Skeletal muscle cell (primary cell): ENCODE results near the gene HTRA3.
A peak's percentile ranks its signal among the peaks of the same experiment; 100 is the strongest.

Experiments used
- DNase-seq: peaks from one replicate; pipeline ENCODE4 v3.0.0-alpha.2; 2010; ENCODE audit warnings: low read depth
- H3K4me3 ChIP-seq: 2 replicates; pipeline ENCODE4 v1.5.1; 2011; ENCODE audit warnings: low read depth, mild to moderate bottlenecking, control low read depth, low read length, moderate library complexity

HTRA3 gene

DNA sequence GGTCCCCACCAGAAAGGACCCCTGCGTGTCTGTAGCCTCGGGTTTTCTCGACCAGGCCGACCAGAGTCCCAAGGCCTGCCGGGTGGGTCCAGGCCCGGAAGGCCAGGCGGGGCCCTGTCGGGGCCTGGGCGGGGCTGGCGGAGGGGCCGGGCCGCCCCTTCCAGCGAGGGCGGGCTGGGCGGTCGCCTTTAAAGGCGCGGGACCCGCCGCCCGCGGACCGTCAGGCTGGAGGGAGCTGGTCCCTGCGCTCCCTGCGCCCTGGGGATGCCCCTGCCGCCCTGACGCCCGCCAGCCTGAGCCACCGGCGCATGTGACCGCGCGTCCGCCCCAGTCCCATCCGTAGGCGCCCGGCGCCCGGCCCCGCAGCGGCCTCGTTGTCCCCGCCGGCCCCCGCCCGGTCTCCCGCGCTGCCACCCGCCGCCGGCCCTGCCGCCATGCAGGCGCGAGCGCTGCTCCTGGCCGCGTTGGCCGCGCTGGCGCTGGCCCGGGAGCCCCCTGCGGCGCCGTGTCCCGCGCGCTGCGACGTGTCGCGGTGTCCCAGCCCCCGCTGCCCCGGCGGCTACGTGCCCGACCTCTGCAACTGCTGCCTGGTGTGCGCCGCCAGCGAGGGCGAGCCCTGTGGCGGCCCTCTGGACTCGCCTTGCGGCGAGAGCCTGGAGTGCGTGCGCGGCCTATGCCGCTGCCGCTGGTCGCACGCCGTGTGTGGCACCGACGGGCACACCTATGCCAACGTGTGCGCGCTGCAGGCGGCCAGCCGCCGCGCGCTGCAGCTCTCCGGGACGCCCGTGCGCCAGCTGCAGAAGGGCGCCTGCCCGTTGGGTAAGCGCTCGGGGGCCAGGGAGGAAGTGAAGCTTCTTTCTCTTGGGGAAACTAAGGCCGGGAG, at the start of gene HTRA3:
TSS of gene HTRA3 (plus strand) at position 220 of the 883 bp plus-strand sequence. CDS start at position 435, 215 bp downstream.
- no peak for DNase-seq
- peak within 1 kb of the TSS; percentile 36 for H3K4me3 ChIP-seq

DNA sequence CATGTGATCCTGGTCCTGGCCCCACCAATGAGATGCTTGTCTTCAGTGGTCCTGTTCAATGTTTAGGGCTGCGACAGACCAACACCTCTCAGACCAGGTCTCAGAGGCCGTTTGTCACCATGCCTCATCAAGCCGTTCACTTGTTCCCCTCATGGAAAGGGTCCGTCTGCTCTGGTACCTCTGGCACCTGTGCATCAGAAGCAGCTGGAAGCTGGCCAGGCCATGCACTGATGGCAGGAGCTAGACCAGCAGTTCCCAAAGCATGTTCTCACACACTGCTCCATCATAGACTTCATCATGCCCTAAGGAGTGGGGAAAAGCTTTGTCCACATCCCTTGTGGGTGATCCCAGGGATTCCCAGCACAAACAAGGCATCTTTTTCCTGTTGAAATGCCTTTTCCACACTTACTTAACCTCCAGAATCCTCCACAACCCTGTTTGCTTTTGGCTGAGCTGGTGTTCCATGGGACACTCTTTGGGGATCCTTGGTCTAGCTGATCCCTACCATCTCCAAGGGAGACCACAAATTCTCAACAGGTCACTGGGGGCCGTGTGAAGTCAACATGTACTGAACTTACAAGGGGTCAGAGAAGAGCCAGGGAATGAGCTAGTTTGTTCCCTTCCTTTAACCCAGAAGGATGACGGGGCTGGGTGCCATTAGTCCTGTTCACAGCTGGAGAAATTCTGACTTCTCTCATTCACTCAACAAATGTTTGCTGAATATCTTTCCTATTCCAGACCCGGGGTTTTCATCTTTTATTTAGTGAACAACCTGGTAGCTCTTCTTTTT, 48.7 kb upstream of the HTRA3 start:
- no peak for DNase-seq
- no peak overlapping the region for H3K4me3 ChIP-seq

DNA sequence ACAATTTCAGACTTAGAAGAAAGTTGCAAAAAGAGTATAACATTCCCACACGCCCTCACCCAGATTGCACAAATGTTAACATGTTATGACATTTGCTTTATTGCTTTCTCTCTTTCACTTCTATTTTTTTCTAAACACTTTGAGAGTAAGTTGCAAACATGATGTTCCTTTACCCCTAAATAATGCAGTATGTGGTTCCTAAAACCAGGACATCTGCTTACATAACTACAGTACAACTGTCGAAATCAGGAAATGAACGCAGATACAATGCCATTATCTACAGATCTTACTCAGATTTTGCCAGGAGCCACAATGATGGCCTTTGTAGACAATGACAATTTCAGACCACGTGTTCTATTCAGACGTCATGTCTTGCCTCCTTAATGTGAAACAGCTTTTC, 48.1 kb upstream of the HTRA3 start:
- no peak overlapping the region for H3K4me3 ChIP-seq
- DNase-seq: peak; percentile 25

DNA sequence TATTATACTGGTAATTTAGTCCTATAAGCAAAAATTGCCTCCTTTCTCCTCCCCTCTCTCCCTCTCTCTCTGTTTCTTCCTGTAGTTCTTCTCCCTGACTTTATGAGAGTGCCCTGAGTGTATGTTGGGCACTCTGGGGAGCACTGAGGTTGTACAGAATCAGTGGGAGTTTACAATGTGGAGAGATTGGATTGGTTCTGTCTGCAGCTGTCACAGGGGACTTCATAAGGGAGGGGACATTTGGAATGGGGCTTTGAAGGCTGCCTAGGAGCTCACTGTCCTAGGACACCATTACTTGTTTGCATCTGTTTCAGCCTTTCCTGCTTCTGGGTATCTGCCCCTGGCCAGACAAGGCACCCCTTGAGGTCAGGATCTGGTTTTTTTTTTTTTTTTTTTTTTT, 47.6 kb upstream of the HTRA3 start:
- H3K4me3 ChIP-seq: no peak overlapping the region
- no peak for DNase-seq

DNA sequence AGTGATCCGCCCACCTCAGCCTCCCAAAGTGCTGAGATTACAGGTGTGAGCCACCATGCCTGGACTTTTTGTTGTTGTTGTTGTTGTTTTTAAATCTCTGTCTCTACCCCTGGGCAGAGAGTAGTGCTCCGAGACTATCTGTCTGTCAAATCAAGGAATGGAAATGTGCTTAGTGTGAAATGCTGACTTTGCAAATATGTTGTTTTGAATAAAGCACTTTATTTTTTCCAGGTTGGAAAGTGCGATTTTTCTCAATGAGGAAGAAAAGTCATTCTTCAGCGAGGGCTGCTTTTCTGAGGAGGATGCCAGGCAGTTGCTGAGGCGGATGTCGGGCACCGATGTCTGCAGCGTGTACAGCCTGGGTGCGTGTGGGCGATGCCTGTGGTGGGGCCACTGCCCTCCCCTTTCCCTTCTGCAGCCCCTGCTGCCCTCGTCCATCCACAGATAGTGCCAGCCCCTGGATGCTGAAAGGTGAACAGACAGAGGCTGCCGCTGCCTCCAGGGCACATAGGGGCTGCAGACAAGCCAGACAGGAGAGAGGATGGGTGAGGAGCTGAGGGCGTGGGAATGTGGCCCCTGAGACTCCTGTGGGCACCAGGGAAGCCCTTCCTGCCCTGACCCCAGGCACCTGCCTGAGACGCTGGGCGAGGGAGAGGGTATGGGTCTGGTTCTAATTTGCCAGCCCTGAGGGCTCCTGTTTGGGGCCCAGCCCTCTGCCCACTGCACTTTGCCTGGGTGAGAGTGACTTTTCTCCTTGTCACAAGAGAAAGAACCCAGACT, 46.8 kb upstream of the HTRA3 start:
- no peak for DNase-seq
- no peak overlapping the region for H3K4me3 ChIP-seq

DNA sequence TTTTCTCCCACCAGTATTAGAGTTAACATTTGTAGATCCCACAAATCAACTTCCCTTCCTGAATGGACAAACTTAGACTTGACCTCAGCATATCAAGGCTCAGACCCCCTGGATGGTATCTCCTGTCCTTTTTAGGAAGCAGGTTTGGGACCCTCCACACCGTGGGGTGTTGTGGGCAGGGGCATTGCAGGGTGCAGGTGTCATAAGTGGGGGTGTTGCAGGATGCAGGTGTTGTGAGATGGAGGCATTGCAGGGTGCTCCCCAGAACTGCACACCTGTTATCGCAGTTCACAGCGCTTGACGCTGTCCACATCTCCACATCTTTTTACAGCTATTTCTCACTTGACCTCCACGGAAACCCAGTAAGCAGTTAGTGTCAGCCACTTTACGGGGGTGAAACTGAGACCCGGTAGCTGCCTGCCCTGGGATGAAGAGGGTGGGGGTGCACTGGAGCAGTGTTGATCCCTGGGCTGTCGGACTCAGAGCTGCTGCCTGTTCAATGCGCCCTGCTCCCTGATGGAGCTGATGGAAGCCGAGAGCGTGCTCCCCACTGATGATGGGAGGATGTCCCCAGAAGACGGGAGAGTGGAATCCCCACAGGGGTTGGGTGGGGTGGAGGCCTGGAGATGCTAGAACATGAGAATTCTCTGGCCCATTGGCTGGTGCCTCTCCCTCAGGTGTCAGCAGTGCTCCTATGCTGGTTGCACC, 45.1 kb upstream of the HTRA3 start:
- no peak for DNase-seq
- H3K4me3 ChIP-seq: no peak overlapping the region

DNA sequence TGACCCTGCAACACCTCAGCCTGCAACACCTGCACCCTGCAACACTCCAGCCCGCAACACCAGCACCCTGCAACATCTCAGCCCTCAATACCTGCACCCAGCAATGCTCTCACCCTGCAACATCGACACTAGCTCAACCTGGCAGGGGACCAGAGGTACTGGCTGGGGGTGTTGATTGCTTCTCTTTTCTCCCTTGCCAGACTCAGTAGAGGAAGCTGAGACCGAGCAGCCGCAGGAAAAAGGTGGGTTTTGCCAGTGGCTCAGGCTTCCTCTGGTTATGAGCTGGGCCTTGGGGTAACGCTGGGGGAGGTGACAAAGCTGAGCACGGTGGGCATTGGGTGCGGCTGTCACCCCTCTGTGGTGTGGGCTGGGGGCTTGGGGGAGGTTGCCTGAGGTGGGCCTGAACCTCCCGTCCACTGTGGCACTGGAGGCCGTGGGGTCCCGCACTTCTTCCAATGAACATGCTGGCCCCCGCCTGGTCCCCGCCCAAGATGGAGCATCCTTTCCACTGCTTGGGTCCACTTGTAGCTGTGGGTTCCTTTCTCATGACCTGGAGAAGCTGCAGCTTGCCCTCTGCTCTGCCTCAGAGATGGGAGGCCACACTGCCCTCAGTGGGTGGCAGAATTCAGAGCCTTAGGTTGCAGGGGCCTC, 44.5 kb upstream of the HTRA3 start:
- no peak for DNase-seq

DNA sequence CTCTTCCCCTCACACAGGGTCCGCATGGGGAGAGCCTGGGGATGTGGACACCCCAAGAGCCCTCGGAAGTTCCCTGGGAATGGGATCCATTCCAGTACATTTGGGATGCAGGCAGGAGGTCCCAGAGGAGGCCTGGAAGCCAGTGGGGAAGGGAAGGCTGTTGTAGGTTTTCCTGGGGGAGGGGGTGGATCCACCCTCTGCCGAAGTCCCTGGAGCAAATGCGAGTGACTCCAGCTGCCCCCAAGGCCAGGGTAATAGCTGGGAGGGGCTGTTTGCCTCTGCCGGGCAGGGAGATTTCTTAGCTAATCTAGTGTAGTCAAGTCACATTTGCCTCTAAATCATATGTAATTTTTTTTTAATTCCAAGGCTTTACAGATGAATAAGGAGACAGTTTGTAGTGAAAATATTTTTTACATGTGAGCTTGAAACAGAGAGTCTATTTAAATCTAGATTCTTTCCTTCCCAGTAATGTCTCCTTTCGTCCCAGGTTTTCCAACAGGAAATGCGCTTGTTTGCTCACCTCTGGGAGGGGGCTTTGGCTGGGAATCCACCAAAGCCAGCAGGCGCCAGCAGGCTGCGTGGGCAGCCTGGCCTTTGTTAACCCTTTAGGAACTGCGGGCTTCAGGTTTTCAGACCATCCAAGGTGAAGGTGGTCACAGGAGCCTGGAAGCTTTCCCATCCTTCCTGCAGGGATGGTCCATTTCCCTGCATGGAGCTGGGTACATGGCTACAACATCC, 43.7 kb upstream of the HTRA3 start:
- H3K4me3 ChIP-seq: no peak overlapping the region
- DNase-seq: no peak

More for the DNA sequence above, 44.5 kb upstream of the HTRA3 start:
- H3K4me3 ChIP-seq: no peak overlapping the region

DNA sequence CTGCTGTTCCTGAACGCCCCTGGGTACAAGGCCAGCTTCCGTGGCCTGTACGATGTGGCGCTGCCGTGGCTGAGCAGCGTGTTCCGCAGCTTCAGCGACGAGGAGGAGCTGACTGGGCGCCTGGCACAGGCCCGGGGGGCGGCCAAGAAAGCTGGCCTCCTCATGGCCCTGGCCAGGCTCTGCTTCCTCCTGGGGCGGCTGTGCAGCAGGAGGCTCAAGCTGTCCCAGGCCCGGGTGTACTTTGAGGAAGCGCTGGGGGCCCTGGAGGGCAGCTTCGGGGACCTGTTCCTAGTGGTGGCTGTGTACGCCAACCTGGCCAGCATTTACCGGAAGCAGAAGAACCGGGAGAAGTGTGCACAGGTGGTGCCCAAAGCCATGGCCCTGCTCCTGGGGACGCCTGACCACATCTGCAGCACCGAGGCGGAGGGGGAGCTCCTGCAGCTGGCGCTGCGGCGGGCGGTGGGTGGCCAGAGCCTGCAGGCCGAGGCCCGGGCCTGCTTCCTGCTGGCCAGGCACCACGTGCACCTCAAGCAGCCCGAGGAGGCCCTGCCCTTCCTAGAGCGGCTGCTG, 42.3 kb upstream of the HTRA3 start:
- no peak for DNase-seq

DNA sequence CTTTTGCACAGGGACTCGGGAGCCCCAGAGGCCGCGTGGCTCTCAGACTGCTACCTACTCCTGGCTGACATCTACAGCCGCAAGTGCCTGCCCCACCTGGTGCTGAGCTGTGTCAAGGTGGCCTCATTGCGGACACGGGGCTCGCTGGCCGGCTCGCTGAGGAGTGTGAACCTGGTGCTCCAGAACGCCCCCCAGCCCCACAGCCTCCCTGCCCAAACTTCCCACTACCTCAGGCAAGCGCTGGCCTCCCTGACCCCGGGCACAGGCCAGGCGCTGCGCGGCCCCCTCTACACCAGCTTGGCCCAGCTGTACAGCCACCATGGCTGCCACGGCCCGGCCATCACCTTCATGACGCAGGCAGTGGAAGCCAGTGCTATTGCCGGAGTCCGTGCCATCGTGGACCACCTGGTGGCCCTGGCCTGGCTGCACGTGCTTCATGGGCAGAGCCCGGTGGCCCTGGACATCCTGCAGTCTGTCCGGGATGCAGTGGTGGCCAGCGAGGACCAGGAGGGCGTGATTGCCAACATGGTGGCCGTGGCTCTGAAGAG, 41.7 kb upstream of the HTRA3 start:
- H3K4me3 ChIP-seq: no peak overlapping the region
- no peak for DNase-seq

More for the DNA sequence above, 42.3 kb upstream of the HTRA3 start:
- H3K4me3 ChIP-seq: no peak overlapping the region

DNA sequence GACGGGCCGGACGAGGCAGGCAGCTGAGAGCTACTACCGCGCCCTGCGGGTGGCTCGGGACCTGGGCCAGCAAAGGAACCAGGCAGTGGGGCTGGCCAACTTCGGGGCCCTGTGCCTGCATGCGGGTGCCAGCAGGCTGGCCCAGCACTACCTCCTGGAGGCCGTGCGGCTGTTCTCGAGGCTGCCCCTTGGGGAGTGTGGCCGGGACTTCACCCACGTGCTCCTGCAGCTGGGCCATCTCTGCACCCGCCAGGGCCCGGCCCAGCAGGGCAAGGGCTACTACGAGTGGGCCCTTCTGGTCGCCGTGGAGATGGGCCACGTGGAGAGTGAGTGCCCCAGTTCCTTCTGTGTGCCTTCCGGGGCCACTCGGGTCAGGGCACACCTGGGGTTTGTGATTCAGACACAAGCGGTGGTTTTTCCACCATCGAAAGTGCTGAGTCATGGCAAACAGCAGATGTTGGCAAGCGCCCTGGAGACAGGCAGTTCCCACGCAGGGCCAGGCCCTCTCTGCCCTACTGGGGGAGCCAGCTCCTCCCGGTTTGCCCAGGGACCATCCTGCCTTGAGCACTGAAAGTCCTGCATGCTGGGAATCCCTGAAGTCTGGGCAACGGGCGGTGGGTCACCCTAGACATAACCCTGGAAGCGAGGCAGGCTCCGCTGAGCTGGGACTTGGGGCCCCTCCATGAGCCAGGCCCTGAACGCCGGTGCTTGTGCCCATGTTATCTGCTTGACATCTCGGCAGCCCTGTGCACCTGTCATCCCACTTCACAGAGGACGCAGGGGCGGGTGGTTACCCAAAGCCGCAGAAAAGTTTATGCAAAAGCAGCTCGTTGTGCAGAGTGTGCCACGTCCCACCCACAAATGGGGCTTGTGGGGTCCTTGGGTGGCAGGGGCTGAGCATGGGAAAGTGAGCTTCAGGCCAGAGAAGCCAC, 41.0 kb upstream of the HTRA3 start:
- peak; percentile 36 for DNase-seq
- H3K4me3 ChIP-seq: no peak overlapping the region

DNA sequence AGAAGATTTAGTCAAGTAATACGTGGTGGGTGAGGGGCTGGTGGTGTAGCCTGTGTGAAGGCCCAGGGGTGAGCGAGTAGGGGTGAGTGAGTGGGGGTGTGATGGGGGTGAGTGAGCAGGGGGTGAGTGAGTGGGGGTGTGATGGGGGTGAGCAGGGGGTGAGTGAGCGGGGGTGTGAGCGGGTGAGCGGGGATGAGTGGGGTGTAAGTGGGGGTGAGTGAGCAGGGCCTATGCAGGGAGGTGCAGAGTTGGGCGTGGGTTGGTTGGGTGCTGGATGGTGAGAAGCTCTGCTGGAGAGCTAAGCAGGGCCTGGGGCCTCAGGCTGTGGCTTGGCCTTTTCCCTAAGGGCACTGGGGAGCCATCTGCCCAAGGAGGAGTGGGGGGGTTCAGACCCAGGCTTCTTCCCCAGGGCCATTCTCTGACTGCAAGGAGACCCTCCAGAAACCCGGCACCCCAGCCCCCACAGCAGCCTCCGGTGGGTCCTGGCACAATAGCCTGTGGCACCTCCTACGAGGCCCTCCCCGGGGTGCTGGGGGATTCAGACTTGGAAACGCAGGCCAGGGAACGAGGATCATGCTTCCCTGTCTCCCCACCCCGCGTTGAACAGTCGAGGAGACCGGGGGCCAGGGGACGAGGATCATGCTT, 40.1 kb upstream of the HTRA3 start:
- DNase-seq: no peak
- no peak overlapping the region for H3K4me3 ChIP-seq

DNA sequence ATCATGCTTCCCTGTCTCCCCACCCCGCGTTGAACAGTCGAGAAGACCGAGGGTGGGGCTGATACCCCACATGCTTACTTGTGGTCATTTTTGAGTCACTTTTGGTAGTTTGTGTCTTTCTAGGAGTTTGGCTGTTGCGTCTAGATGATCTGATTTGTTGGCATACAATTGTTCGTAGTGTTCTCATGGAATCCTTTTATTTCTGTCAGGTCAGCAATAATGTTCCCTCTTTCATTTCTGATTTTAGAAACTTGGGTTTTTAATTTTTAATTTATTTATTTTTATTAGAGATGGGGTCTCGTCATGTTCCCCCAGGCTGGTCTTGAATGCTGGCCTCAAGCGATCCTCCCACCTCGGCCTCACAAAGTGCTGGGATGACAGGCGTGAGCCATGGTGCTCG, 39.5 kb upstream of the HTRA3 start:
- no peak for DNase-seq
- no peak overlapping the region for H3K4me3 ChIP-seq

DNA sequence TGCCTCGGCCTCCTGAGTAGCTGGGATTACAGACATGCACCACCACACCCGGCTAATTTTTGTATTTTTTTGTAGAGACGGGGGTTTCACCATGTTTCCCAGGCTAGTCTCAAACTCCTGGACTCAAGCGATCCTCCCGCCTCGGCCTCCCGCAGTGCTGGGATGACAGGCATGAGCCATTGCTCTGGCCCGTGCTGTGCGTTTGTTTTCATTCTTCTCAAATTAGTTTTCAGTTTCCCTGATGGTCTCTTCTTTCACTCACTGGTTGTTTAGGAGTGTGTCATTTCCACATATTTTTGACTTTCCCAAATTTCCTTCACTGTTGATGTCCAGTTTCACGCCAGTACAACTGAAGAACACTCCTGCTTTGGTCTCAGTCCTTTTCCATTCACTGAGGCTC, 38.7 kb upstream of the HTRA3 start:
- H3K4me3 ChIP-seq: no peak overlapping the region
- DNase-seq: no peak

DNA sequence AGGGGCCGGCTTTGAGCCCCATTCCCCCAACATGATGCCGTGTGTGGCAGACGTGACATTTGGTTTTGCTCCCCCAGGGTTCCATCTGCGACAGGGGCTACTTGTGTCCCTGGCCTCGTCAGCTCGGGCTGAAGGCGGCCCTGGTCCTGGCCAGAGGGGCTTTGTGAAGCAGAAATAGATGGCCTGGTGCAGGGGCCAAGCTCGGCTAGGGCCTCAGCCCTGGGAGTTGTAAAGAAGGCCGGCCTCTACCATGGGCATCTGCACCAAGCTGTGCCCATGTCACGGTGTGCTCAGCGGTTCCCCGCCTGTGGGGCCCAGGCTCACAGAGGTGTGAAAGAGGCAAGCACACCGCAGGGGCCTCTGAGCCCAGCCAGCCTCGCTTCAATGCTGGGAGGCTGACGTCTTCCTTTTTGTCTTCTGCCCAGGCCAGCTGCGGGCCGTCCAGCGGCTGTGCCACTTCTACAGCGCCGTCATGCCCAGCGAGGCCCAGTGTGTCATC, 38.0 kb upstream of the HTRA3 start:
- no peak overlapping the region for H3K4me3 ChIP-seq
- no peak for DNase-seq

DNA sequence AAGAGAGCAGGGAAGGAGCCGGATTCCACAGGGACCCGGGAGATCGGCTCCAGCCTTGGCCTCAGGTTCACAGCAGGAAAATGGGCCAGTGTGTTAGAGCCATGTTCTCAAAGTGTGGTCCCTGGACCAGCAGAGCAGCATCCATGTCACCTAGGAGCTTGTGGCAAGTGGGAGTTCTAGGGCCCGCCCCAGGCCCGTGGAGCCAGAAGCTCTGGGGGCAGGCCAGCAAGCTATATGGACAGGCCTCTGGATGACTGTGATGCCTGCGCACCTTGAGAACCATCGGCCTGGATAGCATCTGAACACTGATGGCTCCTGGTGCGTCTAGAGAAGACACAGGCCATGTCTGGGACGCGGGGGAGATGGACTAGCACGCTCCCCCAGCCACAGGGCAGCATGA, 36.8 kb upstream of the HTRA3 start:
- no peak for DNase-seq
- no peak overlapping the region for H3K4me3 ChIP-seq
